ENCODE measurements around the gene CD1B.

GRCh38 chr1:158335213-158335532 is 3.8 kb upstream of the CD1B start:
- TF ChIP-seq, protein P1, sequence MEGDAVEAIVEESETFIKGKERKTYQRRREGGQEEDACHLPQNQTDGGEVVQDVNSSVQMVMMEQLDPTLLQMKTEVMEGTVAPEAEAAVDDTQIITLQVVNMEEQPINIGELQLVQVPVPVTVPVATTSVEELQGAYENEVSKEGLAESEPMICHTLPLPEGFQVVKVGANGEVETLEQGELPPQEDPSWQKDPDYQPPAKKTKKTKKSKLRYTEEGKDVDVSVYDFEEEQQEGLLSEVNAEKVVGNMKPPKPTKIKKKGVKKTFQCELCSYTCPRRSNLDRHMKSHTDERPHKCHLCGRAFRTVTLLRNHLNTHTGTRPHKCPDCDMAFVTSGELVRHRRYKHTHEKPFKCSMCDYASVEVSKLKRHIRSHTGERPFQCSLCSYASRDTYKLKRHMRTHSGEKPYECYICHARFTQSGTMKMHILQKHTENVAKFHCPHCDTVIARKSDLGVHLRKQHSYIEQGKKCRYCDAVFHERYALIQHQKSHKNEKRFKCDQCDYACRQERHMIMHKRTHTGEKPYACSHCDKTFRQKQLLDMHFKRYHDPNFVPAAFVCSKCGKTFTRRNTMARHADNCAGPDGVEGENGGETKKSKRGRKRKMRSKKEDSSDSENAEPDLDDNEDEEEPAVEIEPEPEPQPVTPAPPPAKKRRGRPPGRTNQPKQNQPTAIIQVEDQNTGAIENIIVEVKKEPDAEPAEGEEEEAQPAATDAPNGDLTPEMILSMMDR (IDR thresholded peaks at IDR 0.05; ENCODE audit: poor library complexity): no peak
- TF ChIP-seq EZH2phosphoT487 (IDR thresholded peaks at IDR 0.05; ENCODE audit: low read depth, severe bottlenecking, unreplicated experiment): no peak
- no peak for TF ChIP-seq EZH2 (IDR thresholded peaks at IDR 0.05; ENCODE audit: borderline replicate concordance)

Data from hepatocyte (in vitro differentiated cells).